Natural killer cell (primary cell): ENCODE measurements around the gene GADL1. TPM values are rescaled to one million over a fixed set of nuclear protein-coding genes. Genes with fewer than 3 reads are reported as not detected.

Experiments used
- ATAC-seq, 3 donors: fragments of 150-1000 bp in 2 of 3; fragments of 200-7000 bp in 1 of 3; cut with Tn5 transposase; 1 replicate in 1 of 3; 2 replicates in 2 of 3; pipeline ENCODE4 v1.10.0; 2021; ENCODE audit warnings: mild to moderate bottlenecking in 2 of 3, moderate library complexity in 2 of 3
- DNase-seq, 2 donors: peaks; one replicate each; pipeline versions ENCODE4 v3.0.0 to v3.0.0-alpha.2; 2013 to 2021; ENCODE audit warnings: mixed read lengths in 1 of 2
- H3K27ac ChIP-seq: one replicate; pipeline ENCODE4 v1.5.1; 2013; ENCODE audit warnings: mild to moderate bottlenecking, low read length
- H3K27me3 ChIP-seq: one replicate; pipeline ENCODE4 v1.6.1; 2013; ENCODE audit warnings: low read length; ENCODE audit not compliant: control insufficient read depth, insufficient read depth
- H3K36me3 ChIP-seq: one replicate; pipeline ENCODE4 v1.6.1; 2013; ENCODE audit warnings: low read length; ENCODE audit not compliant: control insufficient read depth, insufficient read depth
- H3K4me1 ChIP-seq: one replicate; pipeline ENCODE4 v1.6.1; 2013; ENCODE audit warnings: low read length; ENCODE audit not compliant: control insufficient read depth, insufficient read depth
- H3K4me3 ChIP-seq: one replicate; pipeline ENCODE4 v1.5.1; 2013; ENCODE audit warnings: low read length
- H3K9me3 ChIP-seq: one replicate; pipeline ENCODE4 v1.6.1; 2013; ENCODE audit warnings: low read length; ENCODE audit not compliant: control insufficient read depth, insufficient read depth
- H3K27ac Mint-ChIP-seq, 2 donors: one replicate each; pipeline ENCODE4 v1.8.0; 2022; ENCODE audit warnings: mild to moderate bottlenecking in 2 of 2, mixed read lengths in 2 of 2, moderate library complexity in 1 of 2
- H3K27me3 Mint-ChIP-seq, 2 donors: one replicate each; pipeline ENCODE4 v1.8.0; 2022; ENCODE audit warnings: low read depth in 2 of 2, mixed read lengths in 2 of 2
- H3K36me3 Mint-ChIP-seq: one replicate; pipeline ENCODE4 v1.8.0; 2022; ENCODE audit warnings: mixed read lengths
- H3K4me1 Mint-ChIP-seq, 2 donors: one replicate each; pipeline ENCODE4 v1.8.0; 2022; ENCODE audit warnings: mixed read lengths in 2 of 2
- H3K4me3 Mint-ChIP-seq: one replicate; pipeline ENCODE4 v1.8.0; 2022; ENCODE audit warnings: mild to moderate bottlenecking, moderate library complexity, mixed read lengths
- H3K9me3 Mint-ChIP-seq, 2 donors: one replicate each; pipeline ENCODE4 v1.8.0; 2022; ENCODE audit warnings: mixed read lengths in 2 of 2
- CTCF ChIP-seq: fragments of 200-600 bp; IDR thresholded peaks from one replicate; pipeline ENCODE4 v1.8.0; 2022; ENCODE audit warnings: antibody characterized with exemption
- WGBS: methylation state at CpG from one replicate; pipeline ENCODE4 v1.1.7; 2013; ENCODE audit warnings: missing lambda C conversion rate; ENCODE audit not compliant: insufficient coverage; 5-methylcytosine and 5-hydroxymethylcytosine counted together
- intact Hi-C: fragments of 100-400 bp; cut with micrococcal nuclease; formaldehyde crosslinking; loops from one replicate; pipeline ENCODE4 v1.14.2; 2022
- total RNA-seq, 4 donors: library from RNA; stranded (reverse); fragments of 120-200 nt in 1 of 4; gene quantifications; one replicate each; pipeline versions ENCODE4 v1.2.3 to v1.2.4, GENCODE V29; 2013 to 2022

The GADL1 gene
- total RNA-seq, 3 donors from 2014 or later (not counting 1 experiment from before 2014, with no cell fraction given) = not detected

- H3K4me3 Mint-ChIP-seq = no peak overlapping the region
- ATAC-seq (no peak), DNase-seq (no peak)
- no peak for TF ChIP-seq CTCF
- H3K36me3 Mint-ChIP-seq = peaks cover 10% of the 10 kb centered on the region
- no peaks in the 10 kb centered on the region for H3K9me3 ChIP-seq
- intact Hi-C loops = no loop called here
- H3K36me3 ChIP-seq = peaks cover 53% of the 10 kb centered on the region
- H3K27me3 ChIP-seq = no peaks in the 10 kb centered on the region
- peak overlapping the region; percentile 74 to 84 for H3K27ac Mint-ChIP-seq
- H3K27me3 Mint-ChIP-seq = no peaks in the 10 kb centered on the region
- peaks cover 23% of the 10 kb centered on the region for H3K4me1 ChIP-seq
- H3K27ac ChIP-seq = no peak overlapping the region
- H3K9me3 Mint-ChIP-seq = no peaks in the 10 kb centered on the region
- H3K4me3 ChIP-seq = no peak overlapping the region
- WGBS = 93% methylated on average over 2 of the region's 3 CpGs
- H3K4me1 Mint-ChIP-seq = peaks cover 79 to 89% of the 10 kb centered on the region in 2 donors
Observed at GRCh38 chr3:30684356-30684755, 210.1 kb downstream of the GADL1 start.

GRCh38 chr3:30683769-30684168 lies 210.7 kb downstream of the GADL1 start:
- ATAC-seq (no peak), DNase-seq (no peak)
- Histone ChIP-seq H3K4me1 (peaks cover 20% of the 10 kb centered on the region), H3K4me3 (no peak overlapping the region), H3K9me3 (no peaks in the 10 kb centered on the region), H3K36me3 (peaks cover 53% of the 10 kb centered on the region), H3K27ac (peak overlapping the region; percentile 22), H3K27me3 (no peaks in the 10 kb centered on the region)
- peaks cover 10% of the 10 kb centered on the region for H3K36me3 Mint-ChIP-seq
- intact Hi-C loops = no loop called here
- no peak for TF ChIP-seq CTCF
- peaks cover 79 to 89% of the 10 kb centered on the region in 2 donors for H3K4me1 Mint-ChIP-seq
- no peaks in the 10 kb centered on the region for H3K27me3 Mint-ChIP-seq
- H3K9me3 Mint-ChIP-seq = no peaks in the 10 kb centered on the region
- WGBS = 77% methylated on average over 3 of the region's 3 CpGs
- peak overlapping the region; percentile 74 to 84 for H3K27ac Mint-ChIP-seq
- H3K4me3 Mint-ChIP-seq = no peak overlapping the region

- 43% methylated on average over 1 of the region's 1 CpG for WGBS
- no peak overlapping the region for H3K4me3 ChIP-seq
- Mint-ChIP-seq H3K27me3 (no peaks in the 10 kb centered on the region), H3K4me3 (no peak overlapping the region), H3K36me3 (peaks cover 13% of the 10 kb centered on the region), H3K27ac (peak overlapping the region; percentile 71 to 84), H3K4me1 (peaks cover 78 to 86% of the 10 kb centered on the region in 2 donors), H3K9me3 (no peaks in the 10 kb centered on the region)
- no peaks in the 10 kb centered on the region for H3K27me3 ChIP-seq
- H3K27ac ChIP-seq = peak overlapping the region; percentile 28
- ATAC-seq (no peak), DNase-seq (no peak)
- H3K36me3 ChIP-seq = peaks cover 50% of the 10 kb centered on the region
- intact Hi-C loops = no loop called here
- H3K9me3 ChIP-seq = no peaks in the 10 kb centered on the region
- H3K4me1 ChIP-seq = peaks cover 17% of the 10 kb centered on the region
- TF ChIP-seq CTCF = no peak
Observed at GRCh38 chr3:30682434-30683155, 211.9 kb downstream of the GADL1 start.
